Liver (tissue), 9 donors: ENCODE results near the gene SOX8. TPM values are rescaled to one million over a fixed set of nuclear protein-coding genes. Genes with fewer than 3 reads are reported as not detected.
"Not testable (repeated sequence)": the region's sequence is repeated elsewhere in the genome, so short reads cannot be mapped to it uniquely, and the experiment has no call there.

Experiments
- DNase-seq: peaks from one replicate; pipeline ENCODE4 v3.0.0-alpha.2; 2017; ENCODE audit warnings: low spot score
- H3K27ac ChIP-seq, 2 donors: one replicate each; pipeline ENCODE4 v1.7.0; 2013; ENCODE audit warnings: inconsistent platforms in 2 of 2, low read length in 2 of 2, control low read depth in 1 of 2, low read depth in 1 of 2, mild to moderate bottlenecking in 1 of 2
- H3K27me3 ChIP-seq, 4 donors: one replicate each; pipeline versions ENCODE4 v1.6.1 to v1.7.0; 2013; ENCODE audit warnings: low read length in 3 of 4, inconsistent platforms in 1 of 4, mild to moderate bottlenecking in 1 of 4, moderate library complexity in 1 of 4; ENCODE audit not compliant: control insufficient read depth in 4 of 4, insufficient read depth in 4 of 4
- H3K36me3 ChIP-seq, 4 donors: one replicate each; pipeline versions ENCODE4 v1.6.1 to v1.7.0; 2013; ENCODE audit warnings: low read length in 3 of 4, mild to moderate bottlenecking in 3 of 4, low read depth in 1 of 4, moderate library complexity in 1 of 4; ENCODE audit not compliant: control insufficient read depth in 4 of 4, insufficient read depth in 3 of 4
- H3K4me1 ChIP-seq, 4 donors: one replicate each; pipeline versions ENCODE4 v1.6.1 to v1.7.0; 2013; ENCODE audit warnings: low read length in 3 of 4, mild to moderate bottlenecking in 3 of 4, moderate library complexity in 1 of 4; ENCODE audit not compliant: control insufficient read depth in 4 of 4, insufficient read depth in 4 of 4
- H3K4me3 ChIP-seq, 3 donors: one replicate each; pipeline versions ENCODE4 v1.6.1 to v1.7.0; 2013; ENCODE audit warnings: low read length in 3 of 3, control low read depth in 1 of 3, low read depth in 1 of 3, mild to moderate bottlenecking in 1 of 3
- H3K9ac ChIP-seq, 2 donors: one replicate each; pipeline ENCODE4 v1.7.0; 2013; ENCODE audit warnings: low read length in 2 of 2, mild to moderate bottlenecking in 2 of 2, moderate library complexity in 2 of 2, control low read depth in 1 of 2, low read depth in 1 of 2
- H3K9me3 ChIP-seq, 4 donors: one replicate each; pipeline versions ENCODE4 v1.6.1 to v1.7.0; 2013; ENCODE audit warnings: low read length in 3 of 4; ENCODE audit not compliant: control insufficient read depth in 4 of 4
- CTCF ChIP-seq: fragments of 150-350 bp; IDR thresholded peaks from 2 replicates; pipeline ENCODE4 v1.5.1; 2017; ENCODE audit warnings: improper control_type of control experiment, low read depth, low read length; ENCODE audit not compliant: missing input control
- FOXA1 ChIP-seq: IDR thresholded peaks from 2 replicates; pipeline ENCODE4 v1.6.1; 2016; ENCODE audit warnings: antibody characterized with exemption
- GABPA ChIP-seq, 2 donors: IDR thresholded peaks in 1 of 2; conservative IDR thresholded peaks in 1 of 2; 2 replicates each; pipeline ENCODE4 v1.6.1; 2016; ENCODE audit warnings: antibody characterized with exemption in 2 of 2, mild to moderate bottlenecking in 1 of 2, moderate library complexity in 1 of 2
- NR2F2 ChIP-seq: IDR thresholded peaks from 2 replicates; pipeline ENCODE4 v1.6.1; 2016; ENCODE audit warnings: antibody characterized with exemption
- RAD21 ChIP-seq, 2 donors: IDR thresholded peaks; 2 replicates each; pipeline ENCODE4 v1.6.1; 2016; ENCODE audit warnings: antibody characterized with exemption in 2 of 2, mild to moderate bottlenecking in 2 of 2
- RXRA ChIP-seq, 2 donors: IDR thresholded peaks; 2 replicates each; pipeline ENCODE4 v1.6.1; 2017 to 2018; ENCODE audit warnings: antibody characterized with exemption in 2 of 2, mild to moderate bottlenecking in 1 of 2
- SP1 ChIP-seq: IDR thresholded peaks from 2 replicates; pipeline ENCODE4 v1.6.1; 2018; ENCODE audit warnings: antibody characterized with exemption, mild to moderate bottlenecking
- TAF1 ChIP-seq: conservative IDR thresholded peaks from 2 replicates; pipeline ENCODE4 v1.6.1; 2016; ENCODE audit warnings: antibody characterized with exemption, mild to moderate bottlenecking
- WGBS: extraction: QIAGEN DNeasy Blood & Tissue Kit; methylation state at CpG from one replicate; pipeline ENCODE4 v1.1.7; 2013; 5-methylcytosine and 5-hydroxymethylcytosine counted together
- polyA plus RNA-seq, 2 donors: library from polyadenylated mRNA; stranded (reverse) in 1 of 2; unstranded in 1 of 2; fragments of 200-250 nt in 1 of 2; fragments of >200 nt in 1 of 2; fragmentation: Nextera tagmentation in 1 of 2; extraction: Ambion mirVana in 1 of 2; gene quantifications; one replicate each; pipeline versions ENCODE4 v1.2.1 to v1.2.3, GENCODE V29; 2013 to 2015
- total RNA-seq, 2 donors: library from RNA; depleted of rRNA; stranded (reverse); fragments of >200 nt; gene quantifications; one replicate each; pipeline ENCODE4 v1.2.3, GENCODE V29; 2014
- TF ChIP-seq, protein P1 (sequence below): IDR thresholded peaks from 2 replicates; pipeline ENCODE4 v1.6.1; 2016; ENCODE audit warnings: antibody characterized with exemption
- TF ChIP-seq, protein P2 (sequence below): IDR thresholded peaks from 2 replicates; pipeline ENCODE4 v1.6.1; 2016; ENCODE audit warnings: antibody characterized with exemption
- donor health status: healthy.
- donor health status: healthy.
- donor health status: healthy.
- donor health status: healthy.
- donor health status: healthy.

Gene SOX8
- total and polyA plus RNA-seq, 4 donors, result 0.05 to 0.33 (median 0.17) TPM; not detected in 1

GRCh38 chr16:948767-949166 is 32.8 kb upstream of the SOX8 start:
- H3K9me3 ChIP-seq, H3K27ac ChIP-seq, H3K4me1 ChIP-seq, H3K27me3 ChIP-seq, DNase-seq, H3K4me3 ChIP-seq, H3K9ac ChIP-seq: not testable (repeated sequence)
- peaks cover 2 to 32% (median 5%) of the 10 kb centered on the region in 4 donors for H3K36me3 ChIP-seq
- WGBS, result 71% methylated on average over 18 of the region's 18 CpGs

DNA sequence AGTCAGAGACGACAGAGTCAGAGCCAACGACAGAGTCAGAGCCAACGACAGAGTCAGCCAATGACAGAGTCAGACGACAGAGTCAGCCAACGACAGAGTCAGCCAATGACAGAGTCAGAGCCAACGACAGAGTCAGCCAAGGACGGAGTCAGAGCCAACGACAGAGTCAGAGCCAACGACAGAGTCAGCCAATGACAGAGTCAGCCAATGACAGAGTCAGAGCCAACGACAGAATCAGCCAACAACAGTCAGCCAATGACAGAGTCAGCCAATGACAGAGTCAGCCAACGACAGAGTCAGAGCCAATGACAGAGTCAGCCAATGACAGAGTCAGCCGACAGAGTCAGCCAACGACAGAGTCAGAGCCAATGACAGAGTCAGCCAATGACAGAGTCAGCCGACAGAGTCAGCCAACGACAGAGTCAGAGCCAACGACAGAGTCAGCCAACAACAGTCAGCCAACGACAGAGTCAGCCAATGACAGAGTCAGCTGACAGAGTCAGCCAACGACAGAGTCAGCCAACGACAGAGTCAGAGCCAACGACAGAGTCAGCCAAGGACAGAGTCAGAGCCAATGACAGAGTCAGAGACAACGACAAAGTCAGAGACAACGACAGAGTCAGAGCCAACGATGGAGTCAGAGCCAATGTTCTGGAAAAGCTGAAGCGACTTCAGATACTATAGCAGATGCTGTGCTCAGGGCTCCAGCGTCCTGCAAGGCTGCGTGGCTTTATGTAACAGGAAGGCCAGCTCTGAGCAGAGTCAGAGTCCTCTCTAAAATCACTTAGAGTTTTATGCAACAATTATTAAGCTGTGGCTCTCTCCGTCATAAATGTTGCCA is 30.6 kb upstream of the SOX8 start:
- DNase-seq, H3K4me3 ChIP-seq: not testable (repeated sequence)

GRCh38 chr16:951660-952301 is 29.8 kb upstream of the SOX8 start:
- Histone ChIP-seq H3K4me1 (no peaks in the 10 kb centered on the region), H3K9ac (no peak overlapping the region), H3K27me3 (no peaks in the 10 kb centered on the region), H3K4me3 (no peak overlapping the region), H3K27ac (no peak overlapping the region), H3K9me3 (no peaks in the 10 kb centered on the region), H3K36me3 (peaks cover 0 to 23% (median 2%) of the 10 kb centered on the region in 4 donors)
- TF ChIP-seq RAD21 (IDR thresholded peaks at IDR 0.05) (no peak), CTCF (no peak), RXRA (IDR thresholded peaks at IDR 0.05) (no peak), SP1 (no peak), TAF1 (no peak), FOXA1 (no peak), NR2F2 (no peak), GABPA (IDR thresholded peaks at IDR 0.05 in 1 of 2, conservative IDR thresholded peaks at IDR 0.05 in 1 of 2) (no peak)
- TF ChIP-seq, protein P1, sequence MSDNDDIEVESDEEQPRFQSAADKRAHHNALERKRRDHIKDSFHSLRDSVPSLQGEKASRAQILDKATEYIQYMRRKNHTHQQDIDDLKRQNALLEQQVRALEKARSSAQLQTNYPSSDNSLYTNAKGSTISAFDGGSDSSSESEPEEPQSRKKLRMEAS, result no peak
- TF ChIP-seq, protein P2, sequence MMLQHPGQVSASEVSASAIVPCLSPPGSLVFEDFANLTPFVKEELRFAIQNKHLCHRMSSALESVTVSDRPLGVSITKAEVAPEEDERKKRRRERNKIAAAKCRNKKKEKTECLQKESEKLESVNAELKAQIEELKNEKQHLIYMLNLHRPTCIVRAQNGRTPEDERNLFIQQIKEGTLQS, result no peak
- WGBS, result 90% methylated on average over 22 of the region's 22 CpGs
- DNase-seq, result no peak

More for the DNA sequence above, 30.6 kb upstream of the SOX8 start:
- not testable (repeated sequence) for H3K27me3 ChIP-seq, H3K9me3 ChIP-seq, H3K4me1 ChIP-seq, H3K9ac ChIP-seq, H3K27ac ChIP-seq
- 72% methylated on average over 27 of the region's 27 CpGs for WGBS
- H3K36me3 ChIP-seq, result peaks cover 0 to 30% (median 5%) of the 10 kb centered on the region in 4 donors
